ENCODE data around the gene SOX13. TPM values are rescaled to one million over a fixed set of nuclear protein-coding genes. Genes with fewer than 3 reads are reported as not detected.

SOX13 gene
- total RNA-seq, 1 donor from 2014 or later, result 12.5 TPM

- Mint-ChIP-seq H3K9me3 (ENCODE audit: unreplicated experiment) (no peaks in the 10 kb centered on the region), H3K36me3 (ENCODE audit: unreplicated experiment) (peaks cover 5% of the 10 kb centered on the region), H3K4me1 (ENCODE audit: unreplicated experiment) (no peaks in the 10 kb centered on the region), H3K27ac (ENCODE audit: unreplicated experiment) (no peak overlapping the region), H3K4me3 (ENCODE audit: unreplicated experiment) (no peak overlapping the region), H3K27me3 (ENCODE audit: unreplicated experiment) (no peaks in the 10 kb centered on the region)
- no peak for DNase-seq (ENCODE audit: extremely low spot score, unreplicated experiment)
- TF ChIP-seq, protein P1, sequence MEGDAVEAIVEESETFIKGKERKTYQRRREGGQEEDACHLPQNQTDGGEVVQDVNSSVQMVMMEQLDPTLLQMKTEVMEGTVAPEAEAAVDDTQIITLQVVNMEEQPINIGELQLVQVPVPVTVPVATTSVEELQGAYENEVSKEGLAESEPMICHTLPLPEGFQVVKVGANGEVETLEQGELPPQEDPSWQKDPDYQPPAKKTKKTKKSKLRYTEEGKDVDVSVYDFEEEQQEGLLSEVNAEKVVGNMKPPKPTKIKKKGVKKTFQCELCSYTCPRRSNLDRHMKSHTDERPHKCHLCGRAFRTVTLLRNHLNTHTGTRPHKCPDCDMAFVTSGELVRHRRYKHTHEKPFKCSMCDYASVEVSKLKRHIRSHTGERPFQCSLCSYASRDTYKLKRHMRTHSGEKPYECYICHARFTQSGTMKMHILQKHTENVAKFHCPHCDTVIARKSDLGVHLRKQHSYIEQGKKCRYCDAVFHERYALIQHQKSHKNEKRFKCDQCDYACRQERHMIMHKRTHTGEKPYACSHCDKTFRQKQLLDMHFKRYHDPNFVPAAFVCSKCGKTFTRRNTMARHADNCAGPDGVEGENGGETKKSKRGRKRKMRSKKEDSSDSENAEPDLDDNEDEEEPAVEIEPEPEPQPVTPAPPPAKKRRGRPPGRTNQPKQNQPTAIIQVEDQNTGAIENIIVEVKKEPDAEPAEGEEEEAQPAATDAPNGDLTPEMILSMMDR (IDR thresholded peaks at IDR 0.05), result no peak
Observed at GRCh38 chr1:204121840-204122555, 49.1 kb downstream of the SOX13 start.

GRCh38 chr1:204123376-204123775 is 50.5 kb downstream of the SOX13 start:
- H3K27me3 Mint-ChIP-seq (ENCODE audit: unreplicated experiment), result no peaks in the 10 kb centered on the region
- no peaks in the 10 kb centered on the region for H3K9me3 Mint-ChIP-seq (ENCODE audit: unreplicated experiment)
- peaks cover 6% of the 10 kb centered on the region for H3K4me1 Mint-ChIP-seq (ENCODE audit: unreplicated experiment)
- no peak for DNase-seq (ENCODE audit: extremely low spot score, unreplicated experiment)
- no peak overlapping the region for H3K27ac Mint-ChIP-seq (ENCODE audit: unreplicated experiment)
- no peak overlapping the region for H3K4me3 Mint-ChIP-seq (ENCODE audit: unreplicated experiment)
- H3K36me3 Mint-ChIP-seq (ENCODE audit: unreplicated experiment), result peaks cover 5% of the 10 kb centered on the region
- TF ChIP-seq, protein P1 (IDR thresholded peaks at IDR 0.05), result no peak

DNA sequence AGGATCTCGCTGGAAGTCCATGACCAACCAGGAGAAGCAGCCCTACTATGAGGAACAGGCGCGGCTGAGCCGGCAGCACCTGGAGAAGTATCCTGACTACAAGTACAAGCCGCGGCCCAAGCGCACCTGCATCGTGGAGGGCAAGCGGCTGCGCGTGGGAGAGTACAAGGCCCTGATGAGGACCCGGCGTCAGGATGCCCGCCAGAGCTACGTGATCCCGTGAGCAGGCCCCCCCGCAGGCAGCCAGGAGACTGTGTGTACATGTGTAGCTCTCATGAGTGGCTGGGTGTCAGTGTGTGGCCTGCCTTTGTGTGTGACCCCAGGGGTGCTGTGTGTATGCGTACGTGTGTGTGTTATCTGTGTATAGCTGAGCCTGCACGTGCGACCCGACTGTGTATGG is 51.7 kb downstream of the SOX13 start:
- no peak for DNase-seq (ENCODE audit: extremely low spot score, unreplicated experiment)
- Mint-ChIP-seq H3K4me3 (ENCODE audit: unreplicated experiment) (no peak overlapping the region), H3K9me3 (ENCODE audit: unreplicated experiment) (no peaks in the 10 kb centered on the region), H3K36me3 (ENCODE audit: unreplicated experiment) (peaks cover 2% of the 10 kb centered on the region), H3K27ac (ENCODE audit: unreplicated experiment) (no peak overlapping the region), H3K27me3 (ENCODE audit: unreplicated experiment) (no peaks in the 10 kb centered on the region), H3K4me1 (ENCODE audit: unreplicated experiment) (peaks cover 18% of the 10 kb centered on the region)
- TF ChIP-seq, protein P1 (IDR thresholded peaks at IDR 0.05), result no peak

DNA sequence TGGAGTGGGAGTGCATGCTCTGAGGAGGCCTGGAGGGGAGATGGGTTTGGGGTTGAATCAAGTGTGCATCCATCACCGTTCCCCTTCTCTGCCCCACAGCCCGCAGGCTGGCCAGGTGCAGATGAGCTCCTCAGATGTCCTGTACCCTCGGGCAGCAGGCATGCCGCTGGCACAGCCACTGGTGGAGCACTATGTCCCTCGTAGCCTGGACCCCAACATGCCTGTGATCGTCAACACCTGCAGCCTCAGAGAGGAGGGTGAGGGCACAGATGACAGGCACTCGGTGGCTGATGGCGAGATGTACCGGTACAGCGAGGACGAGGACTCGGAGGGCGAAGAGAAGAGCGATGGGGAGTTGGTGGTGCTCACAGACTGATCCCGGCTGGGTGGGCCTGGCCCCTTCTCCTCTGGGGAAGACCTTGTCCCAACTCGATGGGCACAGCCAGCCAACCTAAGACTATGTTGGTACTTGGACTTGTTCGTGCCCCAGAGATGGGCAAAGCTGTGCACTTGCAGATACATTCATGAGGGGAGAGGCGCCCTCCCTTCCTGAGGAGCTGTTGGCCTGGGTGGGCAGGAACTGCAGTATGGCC is 52.9 kb downstream of the SOX13 start:
- TF ChIP-seq, protein P1 (IDR thresholded peaks at IDR 0.05), result no peak
- DNase-seq (ENCODE audit: extremely low spot score, unreplicated experiment), result no peak
- Mint-ChIP-seq H3K27me3 (ENCODE audit: unreplicated experiment) (no peaks in the 10 kb centered on the region), H3K4me3 (ENCODE audit: unreplicated experiment) (no peak overlapping the region), H3K4me1 (ENCODE audit: unreplicated experiment) (peaks cover 26% of the 10 kb centered on the region), H3K9me3 (ENCODE audit: unreplicated experiment) (no peaks in the 10 kb centered on the region), H3K36me3 (ENCODE audit: unreplicated experiment) (peaks cover 2% of the 10 kb centered on the region), H3K27ac (ENCODE audit: unreplicated experiment) (no peak overlapping the region)

DNA sequence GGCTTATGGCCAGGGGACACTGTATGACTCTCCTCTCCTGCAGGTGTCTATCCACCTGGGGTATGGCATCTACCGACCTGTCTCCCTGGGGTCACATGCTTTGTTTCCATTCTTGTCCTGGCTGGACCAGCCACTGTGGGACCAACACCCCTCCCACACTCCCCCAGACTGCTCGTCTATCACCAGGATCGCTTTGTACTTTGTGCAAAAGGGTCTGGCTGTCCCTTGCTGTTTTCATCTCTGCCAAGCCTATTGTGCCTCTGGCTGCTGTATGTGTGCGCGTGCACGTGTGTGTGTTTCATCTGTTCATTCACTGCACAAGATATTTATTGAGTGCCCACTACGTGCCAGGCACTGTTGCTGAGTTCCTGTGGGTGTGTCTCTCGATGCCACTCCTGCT is 53.5 kb downstream of the SOX13 start:
- H3K4me3 Mint-ChIP-seq (ENCODE audit: unreplicated experiment), result no peak overlapping the region
- DNase-seq (ENCODE audit: extremely low spot score, unreplicated experiment), result no peak
- no peaks in the 10 kb centered on the region for H3K27me3 Mint-ChIP-seq (ENCODE audit: unreplicated experiment)
- no peaks in the 10 kb centered on the region for H3K9me3 Mint-ChIP-seq (ENCODE audit: unreplicated experiment)
- peaks cover 32% of the 10 kb centered on the region for H3K4me1 Mint-ChIP-seq (ENCODE audit: unreplicated experiment)
- TF ChIP-seq, protein P1 (IDR thresholded peaks at IDR 0.05), result no peak
- no peak overlapping the region for H3K27ac Mint-ChIP-seq (ENCODE audit: unreplicated experiment)
- H3K36me3 Mint-ChIP-seq (ENCODE audit: unreplicated experiment), result peaks cover 2% of the 10 kb centered on the region

All from osteocyte (in vitro differentiated cells).